Activated CD4-positive, alpha-beta T cell treated with anti-CD3 and anti-CD28 coated beads, Interleukin-2, amount 10 ng/mL, durations not matched to agents 7 days and 5 days (primary cell): Measurements from ENCODE around the gene RNF181. TPM values are rescaled to one million over a fixed set of nuclear protein-coding genes. Genes with fewer than 3 reads are reported as not detected.

ENCODE experiments used
- CTCF ChIA-PET: fragments of 350-600 bp; sonication (Branson Sonifier 250); formaldehyde crosslinking; loops from one replicate; lab custom pipeline; 2021; ENCODE audit warnings: antibody characterized with exemption; lab: Charles Lee
- POLR2A ChIA-PET: fragments of 350-600 bp; sonication (Branson Sonifier 250); formaldehyde crosslinking; loops from one replicate; lab custom pipeline; 2021; ENCODE audit warnings: antibody characterized with exemption; lab: Charles Lee
- DNase-seq: peaks from one replicate; pipeline ENCODE4 v3.0.0-alpha.2; 2020
- H3K27ac Mint-ChIP-seq: one replicate; pipeline ENCODE4 v1.8.0; 2021; ENCODE audit warnings: mild to moderate bottlenecking, moderate library complexity, mixed read lengths
- H3K27me3 Mint-ChIP-seq: one replicate; pipeline ENCODE4 v1.8.0; 2021; ENCODE audit warnings: mixed read lengths
- H3K36me3 Mint-ChIP-seq: one replicate; pipeline ENCODE4 v1.8.0; 2021; ENCODE audit warnings: low read depth, mixed read lengths
- H3K4me1 Mint-ChIP-seq: one replicate; pipeline ENCODE4 v1.8.0; 2021; ENCODE audit warnings: mixed read lengths
- H3K4me3 Mint-ChIP-seq: one replicate; pipeline ENCODE4 v1.8.0; 2021; ENCODE audit warnings: mild to moderate bottlenecking, moderate library complexity, mixed read lengths
- H3K9me3 Mint-ChIP-seq: one replicate; pipeline ENCODE4 v1.8.0; 2021; ENCODE audit warnings: mixed read lengths
- total RNA-seq, 2 experiments: library from RNA; stranded (reverse); gene quantifications; one replicate each; pipeline ENCODE4 v1.2.3, GENCODE V29; 2021

RNF181 gene, protein sequence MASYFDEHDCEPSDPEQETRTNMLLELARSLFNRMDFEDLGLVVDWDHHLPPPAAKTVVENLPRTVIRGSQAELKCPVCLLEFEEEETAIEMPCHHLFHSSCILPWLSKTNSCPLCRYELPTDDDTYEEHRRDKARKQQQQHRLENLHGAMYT
- total RNA-seq: 100 to 1,000 TPM in 1 of 2 experiments, 10 to 100 TPM in 1; 89.7 to 106 TPM

DNA sequence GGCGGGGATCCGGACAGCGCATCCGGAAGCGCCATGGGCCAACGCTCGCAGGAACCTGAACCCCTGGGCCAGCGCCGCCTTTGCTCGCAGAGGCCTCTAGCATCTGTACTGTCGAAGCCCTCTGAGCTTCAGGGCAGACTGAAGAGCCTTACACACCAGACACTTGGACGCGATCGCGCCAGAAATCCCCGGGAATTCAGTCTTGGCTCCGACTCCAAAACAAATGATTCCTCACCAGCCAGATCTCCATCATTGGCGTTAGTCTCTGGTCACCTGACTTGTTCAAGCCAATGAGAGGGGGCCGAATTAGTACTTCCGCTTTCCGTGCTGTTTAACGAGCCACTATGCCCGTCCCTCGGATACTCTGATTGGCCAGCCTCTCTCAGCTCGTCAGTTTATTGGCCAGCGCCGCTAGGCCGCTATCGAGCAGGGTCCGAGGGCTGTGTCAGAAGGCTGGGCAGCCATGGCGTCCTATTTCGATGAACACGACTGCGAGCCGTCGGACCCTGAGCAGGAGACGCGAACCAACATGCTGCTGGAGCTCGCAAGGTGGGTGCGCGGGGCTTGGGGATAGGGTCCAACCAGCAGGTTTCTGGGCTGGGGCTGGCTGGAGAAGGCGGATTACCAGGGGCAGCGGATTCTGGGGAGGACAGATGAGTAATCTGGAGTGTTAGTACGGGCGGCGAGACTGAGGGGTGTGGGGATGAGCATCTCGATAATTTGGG lies at the start of gene RNF181:
Gene RNF181 (plus strand): TSS at position 445 of the 725 bp plus-strand sequence. CDS start 19 bp downstream, at position 464.
- CTCF ChIA-PET: interaction anchor here (0.7 to 3.9 kb wide), 8 partner anchors 8 to 44 kb away, joined by 3 to 21 read pairs (median 5); partner anchors contain the start of genes C2orf68 and VAMP8

DNA sequence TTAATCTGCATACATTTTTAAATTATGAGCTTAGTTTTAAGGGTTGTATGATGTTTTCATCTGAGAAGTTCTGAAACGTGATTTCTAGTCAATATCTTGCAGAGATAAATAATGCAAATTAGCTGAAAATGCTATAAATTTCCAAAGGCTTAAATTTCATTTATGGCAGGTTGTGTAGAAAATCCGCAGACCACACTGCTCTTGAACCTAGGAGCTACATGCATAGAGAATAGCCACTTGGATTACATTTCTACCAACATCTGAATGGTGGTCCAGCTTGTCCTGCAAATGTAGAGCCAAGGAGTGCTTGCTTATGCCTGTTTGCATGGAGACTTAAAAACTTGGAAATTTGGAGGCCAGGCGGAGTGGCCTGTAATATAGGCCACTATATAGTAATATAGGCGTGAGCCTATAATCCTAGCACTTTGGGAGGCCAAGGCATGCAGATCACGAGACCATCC lies 49.7 kb upstream of the RNF181 start:
- POLR2A ChIA-PET: interaction anchor here (0.6 to 1.1 kb wide), 3 partner anchors 11 to 923 kb away, joined by 3 to 4 read pairs (median 4); no protein-coding TSS in a partner anchor

More for the DNA sequence above, at the start of gene RNF181:
- peaks cover 30% of the 10 kb centered on the region for H3K36me3 Mint-ChIP-seq
- peak; percentile 96 for DNase-seq
- peaks cover 32% of the 10 kb centered on the region for H3K4me1 Mint-ChIP-seq
- no peaks in the 10 kb centered on the region for H3K27me3 Mint-ChIP-seq
- peak within 1 kb of the TSS; percentile 98 for H3K4me3 Mint-ChIP-seq
- POLR2A ChIA-PET: interaction anchor here (0.8 to 1.0 kb wide), 2 partner anchors 8 to 39 kb away, joined by 3 to 4 read pairs; no protein-coding TSS in a partner anchor
- H3K27ac Mint-ChIP-seq: peak within 1 kb of the TSS; percentile 91
- no peaks in the 10 kb centered on the region for H3K9me3 Mint-ChIP-seq

DNA sequence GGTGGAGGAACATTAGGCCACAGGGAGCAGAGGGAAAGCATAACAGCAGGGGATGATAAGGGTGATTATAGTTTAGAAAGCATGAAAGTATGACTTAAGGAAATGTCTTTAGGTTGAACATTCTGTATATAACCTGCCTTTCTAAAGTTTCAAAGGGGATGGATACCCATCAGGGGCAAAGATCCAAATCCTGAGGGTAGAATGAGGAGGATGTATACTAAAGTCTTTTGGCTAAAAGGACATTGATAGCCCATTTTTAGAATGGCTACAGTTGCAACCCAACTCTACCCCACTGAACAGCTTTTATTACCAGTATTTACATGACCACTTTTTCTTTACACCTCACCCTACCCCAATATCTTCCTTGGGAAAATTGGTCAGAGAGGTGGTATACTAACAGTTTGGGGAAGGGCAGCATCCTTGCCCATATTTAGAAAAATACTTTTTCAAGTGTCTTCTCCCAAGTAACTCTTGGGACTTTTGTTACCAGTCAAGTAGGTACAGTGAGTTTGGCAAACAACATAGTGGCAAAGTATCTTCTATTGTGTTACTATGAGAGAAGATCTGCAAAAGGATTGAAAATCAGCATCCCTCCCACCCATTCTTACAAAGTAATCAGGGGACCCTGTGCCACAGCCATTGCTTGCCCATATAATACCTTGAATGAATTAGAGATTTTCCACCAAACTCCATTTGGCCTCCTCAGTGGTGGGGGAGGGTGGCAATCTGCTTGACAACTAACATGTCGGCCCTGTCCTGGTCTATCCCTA lies 48.3 kb upstream of the RNF181 start:
- DNase-seq: no peak
- Mint-ChIP-seq H3K36me3 (peaks cover 72% of the 10 kb centered on the region), H3K27me3 (no peaks in the 10 kb centered on the region), H3K9me3 (no peaks in the 10 kb centered on the region), H3K27ac (no peak overlapping the region), H3K4me3 (no peak overlapping the region), H3K4me1 (peaks cover 23% of the 10 kb centered on the region)
- ChIA-PET CTCF (interaction anchor here (0.9 to 5.2 kb wide), 3 partner anchors 15 to 156 kb away, joined by 3 to 44 read pairs (median 3); partner anchors contain the start of gene GGCX), POLR2A (no interaction called here)

More for the DNA sequence above, 49.7 kb upstream of the RNF181 start:
- Mint-ChIP-seq H3K27me3 (no peaks in the 10 kb centered on the region), H3K36me3 (peaks cover 72% of the 10 kb centered on the region), H3K9me3 (no peaks in the 10 kb centered on the region), H3K27ac (no peak overlapping the region), H3K4me3 (no peak overlapping the region), H3K4me1 (peaks cover 33% of the 10 kb centered on the region)
- no peak for DNase-seq
- CTCF ChIA-PET: interaction anchor here (0.8 to 2.4 kb wide), 5 partner anchors 41 to 191 kb away, joined by 3 to 5 read pairs (median 4); no protein-coding TSS in a partner anchor

DNA sequence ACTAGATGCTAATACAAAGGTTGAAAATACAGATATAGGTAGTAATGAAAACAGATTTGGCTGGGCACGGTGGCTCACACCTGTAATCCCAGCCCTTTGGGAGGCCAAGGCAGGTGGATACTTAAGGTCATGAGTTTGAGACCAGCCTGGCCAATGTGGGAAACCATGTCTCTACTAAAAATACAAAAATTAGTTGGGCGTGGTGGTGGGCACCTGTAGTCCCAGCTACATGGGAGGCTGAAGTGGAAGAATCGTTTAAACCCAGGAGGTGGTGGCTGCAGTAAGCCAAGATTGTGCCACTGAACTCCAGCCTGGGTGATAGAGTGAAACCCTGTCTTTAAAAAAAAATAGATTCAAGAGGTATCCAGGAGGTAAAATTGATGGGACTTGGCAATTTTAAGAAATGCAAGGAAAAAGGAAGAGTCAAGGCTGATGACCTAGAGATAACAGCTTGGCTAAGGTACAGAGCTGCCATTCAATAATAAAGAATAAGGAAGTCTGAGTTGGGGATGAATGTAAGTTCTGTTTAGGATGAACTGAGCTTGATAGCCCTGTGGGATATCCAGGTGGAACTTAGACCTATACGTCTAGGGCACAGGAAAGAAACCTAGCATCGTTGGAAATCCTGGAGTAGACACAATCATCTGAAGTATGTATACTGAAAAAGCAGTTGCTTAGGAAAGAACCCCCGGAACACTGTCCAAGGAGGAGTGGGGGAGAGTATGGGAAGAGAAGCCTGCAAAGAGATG lies 47.5 kb upstream of the RNF181 start:
- no peak overlapping the region for H3K4me3 Mint-ChIP-seq
- POLR2A ChIA-PET: interaction anchor here (0.6 to 0.7 kb wide), 2 partner anchors 64 to 140 kb away, joined by 3 to 5 read pairs; no protein-coding TSS in a partner anchor
- H3K9me3 Mint-ChIP-seq: no peaks in the 10 kb centered on the region
- no peak for DNase-seq
- H3K27me3 Mint-ChIP-seq: no peaks in the 10 kb centered on the region
- peaks cover 17% of the 10 kb centered on the region for H3K4me1 Mint-ChIP-seq
- peaks cover 66% of the 10 kb centered on the region for H3K36me3 Mint-ChIP-seq
- CTCF ChIA-PET: interaction anchor here (0.8 to 6.7 kb wide), 7 partner anchors 7 to 157 kb away, joined by 3 to 65 read pairs (median 3); partner anchors contain the start of genes C2orf68, GGCX, MAT2A and SH2D6
- peak overlapping the region; percentile 65 for H3K27ac Mint-ChIP-seq

DNA sequence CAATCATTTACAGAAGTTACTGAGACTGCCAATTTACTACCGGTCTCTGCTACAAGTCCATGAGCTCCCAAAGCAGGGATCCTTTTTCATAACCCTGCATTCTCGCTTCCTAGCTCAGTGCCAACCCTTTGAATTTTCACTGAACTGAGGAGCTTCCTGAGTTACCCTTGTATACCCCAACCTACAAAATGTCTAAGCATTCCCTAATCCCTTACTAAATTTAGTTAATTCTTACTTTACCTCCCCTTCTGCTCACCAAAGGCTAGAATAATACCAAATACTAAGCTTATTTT lies 47.0 kb upstream of the RNF181 start:
- ChIA-PET CTCF (interaction anchor here (0.8 to 6.7 kb wide), 7 partner anchors 8 to 157 kb away, joined by 3 to 65 read pairs (median 5); partner anchors contain the start of genes C2orf68, GGCX, MAT2A and SH2D6), POLR2A (interaction anchor here (0.6 to 0.7 kb wide), 2 partner anchors 64 to 140 kb away, joined by 3 to 5 read pairs; no protein-coding TSS in a partner anchor)
- no peak for DNase-seq
- H3K27me3 Mint-ChIP-seq: no peaks in the 10 kb centered on the region
- peak overlapping the region; percentile 57 for H3K27ac Mint-ChIP-seq
- peaks cover 13% of the 10 kb centered on the region for H3K4me1 Mint-ChIP-seq
- peaks cover 61% of the 10 kb centered on the region for H3K36me3 Mint-ChIP-seq
- H3K9me3 Mint-ChIP-seq: no peaks in the 10 kb centered on the region
- no peak overlapping the region for H3K4me3 Mint-ChIP-seq

DNA sequence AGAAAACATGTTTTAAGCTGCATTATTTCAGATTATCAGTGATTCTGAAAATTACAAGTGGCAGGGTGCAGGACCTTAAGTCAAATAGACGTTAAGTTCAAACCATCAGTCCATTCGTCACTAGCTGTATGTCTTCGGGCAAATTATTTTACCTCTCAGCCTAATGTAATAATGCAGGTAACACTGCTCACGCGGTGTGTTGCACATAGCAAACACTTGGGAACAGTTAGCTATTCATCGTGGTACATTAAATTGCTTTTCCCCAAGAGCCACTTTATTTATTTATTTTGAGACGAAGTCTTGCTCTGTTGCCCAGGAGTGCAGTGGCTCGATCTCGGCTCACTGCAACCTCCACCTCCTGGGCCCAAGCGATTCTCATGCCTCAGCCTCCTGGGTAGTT lies 46.5 kb upstream of the RNF181 start:
- H3K4me3 Mint-ChIP-seq: no peak overlapping the region
- no peak for DNase-seq
- H3K27me3 Mint-ChIP-seq: no peaks in the 10 kb centered on the region
- CTCF ChIA-PET: interaction anchor here (0.7 to 6.7 kb wide), 8 partner anchors 8 to 157 kb away, joined by 3 to 65 read pairs (median 4); partner anchors contain the start of genes C2orf68, GGCX, MAT2A and SH2D6
- H3K36me3 Mint-ChIP-seq: peaks cover 56% of the 10 kb centered on the region
- peak overlapping the region; percentile 57 for H3K27ac Mint-ChIP-seq
- POLR2A ChIA-PET: no interaction called here
- H3K9me3 Mint-ChIP-seq: no peaks in the 10 kb centered on the region
- H3K4me1 Mint-ChIP-seq: peaks cover 9% of the 10 kb centered on the region

DNA sequence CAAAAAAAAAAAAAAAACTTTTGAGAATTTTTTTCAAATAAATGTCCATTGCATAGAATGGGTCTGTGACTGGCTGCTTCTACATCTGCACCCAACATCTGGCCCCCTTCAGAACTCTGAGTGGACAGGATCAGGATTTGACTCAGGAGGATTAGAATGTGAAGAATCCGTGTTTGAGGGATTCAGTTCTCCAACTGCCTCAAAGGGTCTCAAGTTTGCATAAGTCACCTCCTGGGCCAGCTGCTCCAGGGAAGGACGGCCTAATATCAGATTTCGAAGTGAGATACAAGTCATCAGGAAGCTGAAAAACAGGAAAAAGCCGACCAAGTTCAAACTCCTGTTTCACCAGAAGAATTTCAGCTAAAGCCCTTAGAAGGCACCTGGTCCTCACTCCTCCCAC lies 45.7 kb upstream of the RNF181 start:
- H3K4me1 Mint-ChIP-seq: peaks cover 5% of the 10 kb centered on the region
- no peak for DNase-seq
- peaks cover 55% of the 10 kb centered on the region for H3K36me3 Mint-ChIP-seq
- CTCF ChIA-PET: interaction anchor here (0.6 to 6.7 kb wide), 8 partner anchors 9 to 590 kb away, joined by 3 to 65 read pairs (median 12); partner anchors contain the start of genes GGCX, MAT2A and SH2D6
- H3K27me3 Mint-ChIP-seq: no peaks in the 10 kb centered on the region
- POLR2A ChIA-PET: interaction anchor here (0.8 to 1.1 kb wide), 3 partner anchors 11 to 223 kb away, joined by 4 to 8 read pairs (median 7); partner anchors contain the start of genes MAT2A and TGOLN2
- H3K27ac Mint-ChIP-seq: peak overlapping the region; percentile 19
- no peaks in the 10 kb centered on the region for H3K9me3 Mint-ChIP-seq
- H3K4me3 Mint-ChIP-seq: no peak overlapping the region

DNA sequence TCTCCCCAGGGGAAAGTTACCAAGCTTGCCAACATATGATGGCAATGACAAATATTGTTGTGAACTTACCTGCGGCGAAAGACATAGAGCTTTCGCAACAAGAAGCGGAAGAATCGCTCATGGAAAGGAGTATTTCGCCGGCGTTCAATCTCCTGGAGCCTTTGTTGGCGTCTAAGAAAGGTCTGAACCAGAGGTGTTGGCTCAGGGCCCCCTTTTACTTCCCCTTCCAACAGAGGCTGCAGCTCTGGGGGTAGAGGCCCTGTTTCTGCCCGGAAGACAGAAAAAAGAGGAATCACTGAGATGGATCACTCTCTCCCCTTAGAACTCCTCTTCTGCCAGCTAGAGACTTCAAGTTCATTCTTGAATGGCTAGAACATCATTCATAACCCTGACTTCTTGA lies 45.1 kb upstream of the RNF181 start:
- no peaks in the 10 kb centered on the region for H3K27me3 Mint-ChIP-seq
- peaks cover 5% of the 10 kb centered on the region for H3K4me1 Mint-ChIP-seq
- H3K9me3 Mint-ChIP-seq: no peaks in the 10 kb centered on the region
- H3K27ac Mint-ChIP-seq: no peak overlapping the region
- H3K36me3 Mint-ChIP-seq: peaks cover 51% of the 10 kb centered on the region
- H3K4me3 Mint-ChIP-seq: no peak overlapping the region
- CTCF ChIA-PET: interaction anchor here (1.3 to 6.7 kb wide), 7 partner anchors 10 to 160 kb away, joined by 4 to 65 read pairs (median 21); partner anchors contain the start of genes GGCX, MAT2A and SH2D6
- POLR2A ChIA-PET: interaction anchor here (0.9 to 1.1 kb wide), 2 partner anchors 10 to 223 kb away, joined by 7 to 8 read pairs; partner anchors contain the start of gene TGOLN2
- DNase-seq: no peak

DNA sequence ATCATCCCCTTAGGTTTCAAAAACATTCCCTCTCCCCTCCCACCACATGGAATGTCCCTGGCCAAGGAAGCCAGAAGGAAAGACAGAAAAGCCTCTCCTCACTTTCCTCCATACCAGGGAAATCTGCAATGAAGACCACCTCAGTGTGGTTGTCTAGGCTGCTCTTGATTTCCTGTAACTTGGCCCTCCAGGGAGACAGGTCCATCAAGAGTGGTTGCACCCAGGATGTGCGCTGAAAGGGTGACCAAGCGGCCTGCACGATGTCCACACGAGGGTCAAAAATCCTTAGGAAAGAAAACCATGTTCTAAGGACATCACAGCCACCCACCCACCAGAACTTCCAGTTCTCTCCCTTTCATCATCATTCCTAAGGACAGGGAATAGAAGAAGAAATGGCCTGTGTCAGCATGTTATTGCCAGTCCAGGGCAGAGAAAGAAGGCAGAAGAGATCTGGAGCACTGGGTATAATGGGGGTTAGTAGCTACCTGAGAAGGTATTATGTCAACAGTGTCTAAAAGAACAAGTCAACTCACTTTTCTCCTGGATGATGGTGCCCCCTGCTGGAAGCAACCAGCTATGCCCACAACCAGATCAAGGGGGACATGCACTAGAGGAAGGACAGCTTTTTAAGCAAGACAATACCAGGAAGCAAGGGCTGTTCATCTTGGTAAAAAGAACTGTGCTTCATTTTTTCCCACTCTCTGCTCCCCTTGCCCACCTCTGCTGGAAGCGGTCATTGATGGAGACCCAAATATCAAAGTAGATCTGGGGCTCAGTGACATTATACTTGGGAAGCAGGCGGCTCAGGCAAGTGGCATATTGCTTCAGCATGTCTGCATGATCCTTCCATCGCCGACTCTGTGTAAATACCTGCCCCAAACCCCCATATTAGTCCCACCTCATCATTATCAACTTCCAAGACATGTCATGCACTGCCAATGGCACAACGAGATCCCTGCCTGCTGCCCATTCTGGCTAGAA lies 43.6 kb upstream of the RNF181 start:
- Mint-ChIP-seq H3K9me3 (no peaks in the 10 kb centered on the region), H3K4me3 (no peak overlapping the region), H3K27ac (peak overlapping the region; percentile 31), H3K27me3 (no peaks in the 10 kb centered on the region), H3K4me1 (peaks cover 5% of the 10 kb centered on the region), H3K36me3 (peaks cover 42% of the 10 kb centered on the region)
- CTCF ChIA-PET: interaction anchor here (0.5 to 6.7 kb wide), 25 partner anchors 10 to 198 kb away, joined by 3 to 65 read pairs (median 4); partner anchors contain the start of genes C2orf68, ELMOD3, GGCX and MAT2A
- POLR2A ChIA-PET: interaction anchor here (1.1 to 1.3 kb wide), 2 partner anchors 13 to 132 kb away, joined by 5 read pairs; partner anchors contain the start of gene MAT2A
- DNase-seq: peak; percentile 94

DNA sequence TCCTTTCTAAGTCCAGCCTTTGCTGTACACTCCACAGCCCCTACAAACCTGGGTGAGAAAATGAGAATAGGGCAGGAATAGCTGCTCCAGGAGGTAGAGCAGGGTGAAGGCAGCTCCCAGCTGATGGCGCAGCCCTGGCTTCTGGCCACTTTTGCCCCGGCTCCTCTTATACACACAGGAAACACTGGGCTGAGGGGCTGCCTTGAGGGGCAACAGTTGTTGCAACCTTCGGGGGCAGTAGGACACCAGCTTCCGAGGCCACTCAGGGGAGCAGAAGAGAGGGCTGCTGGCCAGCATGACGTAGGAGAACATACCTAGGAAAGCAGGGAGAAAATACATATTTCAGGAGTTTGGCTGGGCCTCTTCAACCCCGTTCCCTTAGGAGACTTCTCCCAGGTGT lies 42.4 kb upstream of the RNF181 start:
- Mint-ChIP-seq H3K4me3 (no peak overlapping the region), H3K27me3 (no peaks in the 10 kb centered on the region), H3K27ac (no peak overlapping the region), H3K4me1 (peaks cover 6% of the 10 kb centered on the region), H3K36me3 (peaks cover 36% of the 10 kb centered on the region), H3K9me3 (no peaks in the 10 kb centered on the region)
- no peak for DNase-seq
- CTCF ChIA-PET: interaction anchor here (6.4 to 6.7 kb wide), 2 partner anchors 13 to 133 kb away, joined by 40 to 65 read pairs; partner anchors contain the start of genes MAT2A and SH2D6
- POLR2A ChIA-PET: no interaction called here
